ENCODE data around the gene BARHL2. TPM values are rescaled to one million over a fixed set of nuclear protein-coding genes. Genes with fewer than 3 reads are reported as not detected.

BARHL2 gene
- total and polyA plus RNA-seq, 2 donors (not counting 3 experiments of a cell fraction or from before 2014, with no cell fraction given), result not detected

- Histone ChIP-seq H3K9me3 (replicated peaks; ENCODE audit: control insufficient read depth, insufficient read depth, low read length) (no peaks in the 10 kb centered on the region), H3K9ac (replicated peaks; ENCODE audit: extremely low read depth, insufficient read depth, low read length) (no peak overlapping the region), H3K79me2 (ENCODE audit: control insufficient read depth, insufficient read depth, low read length) (no peaks in the 10 kb centered on the region), H4K20me1 (replicated peaks; ENCODE audit: control insufficient read depth, extremely low read depth, insufficient read depth, low read length) (no peaks in the 10 kb centered on the region), H3K36me3 (ENCODE audit: control insufficient read depth in 2 of 2, extremely low read depth in 1 of 2, insufficient read depth in 2 of 2, low read length in 2 of 2) (no peaks in the 10 kb centered on the region), H3K4me2 (ENCODE audit: insufficient read depth, low read length) (no peak overlapping the region), H3K27ac (ENCODE audit: insufficient read depth, low read depth, low read length) (no peak overlapping the region), H3K4me1 (ENCODE audit: control insufficient read depth, extremely low read depth, insufficient read depth, low read length) (no peaks in the 10 kb centered on the region), H2AFZ (ENCODE audit: low read depth, low read length) (no peak overlapping the region), H3K27me3 (ENCODE audit: control insufficient read depth in 2 of 2, insufficient read depth in 2 of 2, low read length in 2 of 2) (peaks cover 0 to 4% of the 10 kb centered on the region in 2 experiments), H3K9me1 (replicated peaks; ENCODE audit: control insufficient read depth, extremely low read depth, insufficient read depth, low read length) (no peaks in the 10 kb centered on the region), H3K4me3 (replicated peaks in 1 of 3; ENCODE audit: insufficient read depth in 1 of 3, low read depth in 1 of 3, low read length in 3 of 3) (no peak overlapping the region)
- BruUV-seq (replicated peaks), result no TSS peak
- dilution Hi-C loops (cut with MboI; ENCODE audit: extremely low pct_ligation_motif_present, low sequenced_read_pairs), result no loop called here
- FAIRE-seq (no peak), DNase-seq (ENCODE audit: low read depth, low spot score) (no peak)
- TF ChIP-seq EZH2 (IDR thresholded peaks at IDR 0.05; ENCODE audit: borderline replicate concordance, low read depth, low read length, severe bottlenecking) (no peak), POLR2A (IDR thresholded peaks at IDR 0.05; ENCODE audit: low read depth, low read length) (no peak), FOS (IDR thresholded peaks at IDR 0.05; ENCODE audit: borderline replicate concordance, insufficient read depth, low read length) (no peak), POLR2AphosphoS5 (IDR thresholded peaks at IDR 0.05; ENCODE audit: insufficient read depth, low read depth, low read length) (no peak), JUN (IDR thresholded peaks at IDR 0.05; ENCODE audit: borderline replicate concordance, insufficient read depth, insufficient read length, low read depth) (no peak), MYC (IDR thresholded peaks at IDR 0.05; ENCODE audit: low read depth, low read length) (no peak), GATA2 (IDR thresholded peaks at IDR 0.05; ENCODE audit: insufficient read depth, insufficient read length, low read depth, low read length) (no peak)
- TF ChIP-seq, protein P1, sequence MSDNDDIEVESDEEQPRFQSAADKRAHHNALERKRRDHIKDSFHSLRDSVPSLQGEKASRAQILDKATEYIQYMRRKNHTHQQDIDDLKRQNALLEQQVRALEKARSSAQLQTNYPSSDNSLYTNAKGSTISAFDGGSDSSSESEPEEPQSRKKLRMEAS (IDR thresholded peaks at IDR 0.05; ENCODE audit: insufficient read depth, insufficient read length), result no peak
- TF ChIP-seq, protein P2, sequence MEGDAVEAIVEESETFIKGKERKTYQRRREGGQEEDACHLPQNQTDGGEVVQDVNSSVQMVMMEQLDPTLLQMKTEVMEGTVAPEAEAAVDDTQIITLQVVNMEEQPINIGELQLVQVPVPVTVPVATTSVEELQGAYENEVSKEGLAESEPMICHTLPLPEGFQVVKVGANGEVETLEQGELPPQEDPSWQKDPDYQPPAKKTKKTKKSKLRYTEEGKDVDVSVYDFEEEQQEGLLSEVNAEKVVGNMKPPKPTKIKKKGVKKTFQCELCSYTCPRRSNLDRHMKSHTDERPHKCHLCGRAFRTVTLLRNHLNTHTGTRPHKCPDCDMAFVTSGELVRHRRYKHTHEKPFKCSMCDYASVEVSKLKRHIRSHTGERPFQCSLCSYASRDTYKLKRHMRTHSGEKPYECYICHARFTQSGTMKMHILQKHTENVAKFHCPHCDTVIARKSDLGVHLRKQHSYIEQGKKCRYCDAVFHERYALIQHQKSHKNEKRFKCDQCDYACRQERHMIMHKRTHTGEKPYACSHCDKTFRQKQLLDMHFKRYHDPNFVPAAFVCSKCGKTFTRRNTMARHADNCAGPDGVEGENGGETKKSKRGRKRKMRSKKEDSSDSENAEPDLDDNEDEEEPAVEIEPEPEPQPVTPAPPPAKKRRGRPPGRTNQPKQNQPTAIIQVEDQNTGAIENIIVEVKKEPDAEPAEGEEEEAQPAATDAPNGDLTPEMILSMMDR (IDR thresholded peaks at IDR 0.05; ENCODE audit: extremely low read depth in 1 of 2, insufficient read depth in 1 of 2, low read depth in 1 of 2, low read length in 2 of 2), result no peak
- ChIA-PET CTCF (no interaction called here), POLR2A (no interaction called here)
- intact Hi-C loops (cut with micrococcal nuclease), result no loop called here
Measured at GRCh38 chr1:90753556-90753955, 36.5 kb upstream of the BARHL2 start.

All from endothelial cell of umbilical vein (primary cell).